Mammary epithelial cell (primary cell): ENCODE measurements around the gene ACTN1.

Experiments used
- CTCF ChIP-seq, 2 donors: IDR thresholded peaks in 1 of 2; conservative IDR thresholded peaks in 1 of 2; 2 replicates each; pipeline ENCODE4 v1.5.1; 2011 to 2012; ENCODE audit warnings: inconsistent platforms in 2 of 2, low read length in 2 of 2, mild to moderate bottlenecking in 2 of 2, control low read depth in 1 of 2, low read depth in 1 of 2; ENCODE audit not compliant: insufficient read depth in 1 of 2; ENCODE audit errors: extremely low read depth in 1 of 2
- EZH2 ChIP-seq: IDR thresholded peaks from 2 replicates; pipeline ENCODE4 v1.6.1; 2012; ENCODE audit warnings: low read length, inconsistent platforms, borderline replicate concordance

- no peak for TF ChIP-seq EZH2
- no peak for TF ChIP-seq CTCF (conservative IDR thresholded peaks at IDR 0.05 in 1 of 2, IDR thresholded peaks at IDR 0.05 in 1 of 2; ENCODE audit: extremely low read depth in 1 of 2, insufficient read depth in 1 of 2, low read depth in 1 of 2, low read length in 2 of 2)
Measured at GRCh38 chr14:68857516-68858070, 121.5 kb downstream of the ACTN1 start.
